GM12891 (cell line): ENCODE results near the gene TEAD1.

ENCODE experiments used
- DNase-seq: peaks from one replicate; pipeline ENCODE4 v3.0.0; 2011; ENCODE audit warnings: low spot score; ENCODE audit not compliant: insufficient read length
- FAIRE-seq: peaks from 2 replicates; lab custom pipeline; 2011; peaks lifted over from hg19 to GRCh38; lab: Jason Lieb, UNC
- PAX5 ChIP-seq: IDR thresholded peaks from 2 replicates; pipeline ENCODE4 v1.6.1; 2011; ENCODE audit warnings: low read length, moderate library complexity, mild to moderate bottlenecking; ENCODE audit not compliant: insufficient read depth, severe bottlenecking
- POLR2A ChIP-seq: IDR thresholded peaks from 2 replicates; pipeline ENCODE4 v1.6.1; 2011; ENCODE audit warnings: low read depth, low read length, control low read depth
- POLR2AphosphoS5 ChIP-seq: IDR thresholded peaks from 2 replicates; pipeline ENCODE4 v1.6.1; 2011; ENCODE audit warnings: low read depth, low read length, control low read depth
- POU2F2 ChIP-seq: IDR thresholded peaks from 2 replicates; pipeline ENCODE4 v1.6.1; 2011; ENCODE audit warnings: low read depth, mild to moderate bottlenecking, control low read depth, low read length, moderate library complexity
- SPI1 ChIP-seq: IDR thresholded peaks from 2 replicates; pipeline ENCODE4 v1.6.1; 2011; ENCODE audit warnings: low read depth, low read length, control low read depth
- TAF1 ChIP-seq: IDR thresholded peaks from 2 replicates; pipeline ENCODE4 v1.6.1; 2011; ENCODE audit warnings: low read depth, low read length, control low read depth

TEAD1 gene

DNA sequence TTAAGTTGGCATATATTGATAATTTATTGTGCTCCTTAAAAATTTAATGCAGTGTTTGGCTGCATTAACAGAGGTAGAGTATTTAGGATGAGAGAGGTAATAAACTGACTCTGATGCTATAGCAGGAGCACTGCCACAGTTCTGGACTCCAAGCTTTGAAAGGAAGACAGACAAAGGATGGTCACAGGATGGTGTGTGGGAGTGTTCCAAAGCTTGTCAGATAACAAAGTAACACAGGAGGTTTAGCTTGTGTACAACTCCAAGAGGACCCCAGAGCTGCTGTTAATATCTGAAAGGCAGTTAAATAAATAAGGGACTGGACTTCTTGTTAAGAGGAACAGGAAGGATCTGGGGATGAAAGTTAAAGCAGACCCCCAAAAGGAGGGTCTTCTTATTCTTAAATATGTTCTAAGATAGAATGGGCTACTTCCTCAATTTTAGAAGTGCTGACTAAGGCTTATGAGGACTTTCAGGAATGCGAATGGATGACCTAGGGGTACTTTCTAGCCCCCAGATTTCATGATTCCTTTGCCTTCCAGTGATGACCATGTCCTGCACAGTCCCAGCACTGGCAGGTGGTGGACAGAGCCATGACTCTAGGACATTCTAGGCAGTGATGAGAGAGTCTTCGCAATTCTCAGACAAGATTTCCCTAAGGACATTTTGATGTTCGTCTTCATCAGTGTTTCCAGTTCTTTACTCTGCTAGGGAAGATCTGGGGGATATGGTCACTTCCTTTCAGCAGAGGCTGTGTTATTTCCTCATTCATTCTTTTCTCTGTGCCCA is 185.8 kb downstream of the TEAD1 start:
- TF ChIP-seq POU2F2: no peak
- no peak for TF ChIP-seq PAX5
- no peak for TF ChIP-seq POLR2A
- no peak for TF ChIP-seq POLR2AphosphoS5
- no peak for TF ChIP-seq SPI1
- no peak for TF ChIP-seq TAF1
- FAIRE-seq: no peak
- DNase-seq: no peak

- TF ChIP-seq PAX5 (no peak), POU2F2 (no peak), POLR2A (no peak)
- DNase-seq (no peak), FAIRE-seq (no peak)
Measured at GRCh38 chr11:12860827-12861226, 186.6 kb downstream of the TEAD1 start.

DNA sequence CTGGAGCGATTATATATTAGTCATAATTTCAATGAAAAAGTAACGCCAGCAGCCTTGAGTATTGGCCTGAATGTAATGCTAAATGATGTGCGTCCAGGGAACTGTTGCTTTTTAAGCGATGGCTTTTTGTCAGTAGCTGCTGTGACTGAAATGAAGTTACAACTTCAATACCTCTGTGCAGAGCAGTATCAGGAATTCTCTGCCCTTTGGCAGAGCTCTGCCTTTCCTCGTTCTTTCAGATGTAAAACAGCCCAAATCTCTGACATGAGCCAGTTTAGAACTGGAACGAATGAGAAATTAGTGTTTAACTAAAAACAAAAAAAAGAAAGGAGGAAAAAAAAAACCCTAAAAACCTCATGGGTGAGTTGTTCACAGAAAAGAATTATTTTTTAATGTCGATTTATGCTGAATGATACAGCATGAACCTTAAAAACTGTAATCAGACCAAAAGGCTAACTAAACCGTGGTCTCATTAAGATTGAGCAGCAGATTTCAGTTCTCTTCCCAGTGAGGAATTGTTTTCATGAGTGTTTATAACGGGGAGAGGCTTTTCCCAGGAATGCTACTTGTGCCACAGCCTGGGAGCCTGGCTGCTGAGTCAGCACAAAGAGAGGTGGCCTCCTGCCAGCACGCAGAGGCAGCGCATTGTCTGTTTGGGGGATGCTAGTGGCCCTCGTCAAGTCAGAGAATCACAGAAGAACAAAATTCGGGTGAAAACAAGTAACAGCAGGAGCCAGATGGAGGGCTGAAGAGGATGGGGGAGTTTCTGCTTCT is 188.7 kb downstream of the TEAD1 start:
- FAIRE-seq: no peak
- TF ChIP-seq SPI1 (no peak), POLR2AphosphoS5 (no peak), TAF1 (no peak), PAX5 (no peak), POU2F2 (no peak), POLR2A (no peak)

DNA sequence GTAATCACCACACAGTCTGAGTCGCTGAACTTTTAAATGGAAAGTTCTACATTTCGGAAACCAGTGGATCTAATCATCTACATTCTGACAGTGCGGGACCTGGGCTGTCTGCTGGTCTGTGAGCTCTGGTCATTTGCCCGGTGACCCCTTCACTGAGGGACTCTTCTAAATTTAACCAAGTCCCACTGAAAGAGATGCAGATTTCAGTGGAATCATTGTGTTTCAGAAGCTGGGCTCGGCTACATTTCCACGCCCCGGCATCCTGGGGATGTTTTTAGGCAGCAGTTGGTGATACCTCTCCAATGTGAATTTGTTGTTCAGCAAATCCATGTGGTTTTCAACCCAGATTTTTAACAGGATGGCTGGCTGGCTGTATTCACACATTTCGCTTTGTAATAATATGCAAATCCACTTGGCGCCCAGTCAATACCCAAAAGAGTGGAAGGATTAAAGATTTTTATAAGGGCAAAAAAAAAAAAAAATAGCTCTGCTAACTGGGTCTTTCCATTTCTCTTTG is 189.4 kb downstream of the TEAD1 start:
- DNase-seq (no peak), FAIRE-seq (no peak)
- no peak for TF ChIP-seq TAF1
- no peak for TF ChIP-seq POLR2AphosphoS5
- TF ChIP-seq PAX5: no peak
- TF ChIP-seq SPI1: no peak
- no peak for TF ChIP-seq POLR2A
- no peak for TF ChIP-seq POU2F2

More for the DNA sequence above, 188.7 kb downstream of the TEAD1 start:
- no peak for DNase-seq

- FAIRE-seq: no peak
- DNase-seq: no peak
- TF ChIP-seq SPI1: peak; percentile 80
- no peak for TF ChIP-seq TAF1
Measured at GRCh38 chr11:12864316-12865156, 190.3 kb downstream of the TEAD1 start.

GRCh38 chr11:12865863-12866595 is 191.8 kb downstream of the TEAD1 start:
- DNase-seq (no peak), FAIRE-seq (no peak)
- TF ChIP-seq POLR2AphosphoS5: no peak
- TF ChIP-seq TAF1: no peak
- no peak for TF ChIP-seq SPI1
- no peak for TF ChIP-seq POLR2A
- no peak for TF ChIP-seq POU2F2
- no peak for TF ChIP-seq PAX5

DNA sequence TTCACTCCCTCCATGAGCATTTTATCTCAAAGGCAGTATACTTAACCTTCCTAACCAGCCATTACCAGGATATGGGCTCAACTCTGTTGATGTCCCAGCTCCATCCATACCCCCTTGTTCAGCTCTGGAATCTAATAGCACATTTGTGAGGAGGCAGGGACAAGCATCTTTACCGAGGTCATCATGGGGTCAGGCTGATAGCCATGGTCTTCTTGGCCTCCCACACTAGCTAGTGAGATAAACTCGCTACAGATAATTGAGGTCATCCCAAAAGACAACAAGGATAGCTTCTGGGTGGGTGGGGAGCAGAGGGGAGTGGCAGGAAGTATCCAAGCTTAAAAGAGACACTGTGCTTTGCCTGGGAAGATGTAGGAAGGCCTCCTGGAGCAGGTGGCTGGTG is 193.3 kb downstream of the TEAD1 start:
- TF ChIP-seq POU2F2 (no peak), POLR2AphosphoS5 (no peak), TAF1 (no peak), POLR2A (no peak), PAX5 (no peak), SPI1 (no peak)
- no peak for FAIRE-seq
- DNase-seq: no peak

GRCh38 chr11:12868315-12869073 is 194.3 kb downstream of the TEAD1 start:
- no peak for FAIRE-seq
- TF ChIP-seq PAX5 (no peak), POU2F2 (no peak), SPI1 (no peak), POLR2AphosphoS5 (no peak), TAF1 (no peak), POLR2A (no peak)
- no peak for DNase-seq
